ENCODE results near the gene APP.

GRCh38 chr21:25884311-25884710, 286.3 kb downstream of the APP start:
- TF ChIP-seq CTCF (conservative IDR thresholded peaks at IDR 0.05; ENCODE audit: low read length) (no peak), EZH2phosphoT487 (IDR thresholded peaks at IDR 0.05; ENCODE audit: borderline replicate concordance, low read depth, low read length) (no peak)
